IPS DF 6.9 (cell line): ENCODE data around the gene IPO4.

Experiments
- DNase-seq: peaks from one replicate; pipeline ENCODE4 v3.0.0-alpha.2; 2013; ENCODE audit warnings: low read depth, low spot score
- H3K27ac ChIP-seq: one replicate; pipeline ENCODE4 v1.5.1; 2013; ENCODE audit warnings: low read length, control low read depth
- H3K27me3 ChIP-seq: 2 replicates; pipeline ENCODE4 v1.6.1; 2013; ENCODE audit warnings: mild to moderate bottlenecking, low read length; ENCODE audit not compliant: control insufficient read depth, insufficient read depth
- H3K36me3 ChIP-seq: 2 replicates; pipeline ENCODE4 v1.6.1; 2013; ENCODE audit warnings: low read length; ENCODE audit not compliant: control insufficient read depth, insufficient read depth
- H3K4me1 ChIP-seq: 2 replicates; pipeline ENCODE4 v1.6.1; 2013; ENCODE audit warnings: low read length; ENCODE audit not compliant: control insufficient read depth, insufficient read depth
- H3K4me3 ChIP-seq: 2 replicates; pipeline ENCODE4 v1.5.1; 2013; ENCODE audit warnings: mild to moderate bottlenecking, low read length
- H3K9me3 ChIP-seq: 2 replicates; pipeline ENCODE4 v1.6.1; 2013; ENCODE audit warnings: low read length, inconsistent platforms; ENCODE audit not compliant: control insufficient read depth, insufficient read depth
- WGBS: extraction: QIAGEN DNeasy Blood & Tissue Kit; methylation state at CpG from one replicate; pipeline ENCODE4 v1.1.7; 2013; ENCODE audit warnings: mixed read lengths, missing lambda C conversion rate; ENCODE audit not compliant: insufficient read length, insufficient coverage; 5-methylcytosine and 5-hydroxymethylcytosine counted together

Gene IPO4

GRCh38 chr14:24192933-24193332 lies 4.3 kb upstream of the IPO4 start:
- Histone ChIP-seq H3K4me1 (no peaks in the 10 kb centered on the region), H3K9me3 (no peaks in the 10 kb centered on the region), H3K27ac (no peak overlapping the region), H3K4me3 (no peak overlapping the region), H3K27me3 (no peaks in the 10 kb centered on the region), H3K36me3 (no peaks in the 10 kb centered on the region)
- DNase-seq, result no peak
- WGBS, result no CpG with 5 or more reads among the region's 15 CpGs

DNA sequence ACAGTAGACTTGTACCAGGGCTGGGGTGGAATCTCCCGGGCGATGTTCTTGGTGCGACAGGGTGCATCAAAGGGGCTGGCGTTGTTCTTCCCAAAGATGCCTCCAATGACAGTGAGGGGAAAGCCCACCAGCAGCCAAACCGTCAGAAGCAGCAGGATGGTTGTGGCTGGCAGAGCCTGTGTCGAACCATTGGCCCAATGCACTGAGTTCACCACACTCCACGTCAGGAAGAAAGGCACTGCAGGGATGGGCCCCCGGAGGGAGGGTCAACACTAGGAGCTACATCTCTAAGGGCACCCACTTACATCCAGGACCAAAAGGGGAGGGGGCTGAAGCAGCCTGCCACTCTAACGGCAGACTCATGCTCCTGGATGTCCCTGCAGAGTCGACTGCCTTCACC lies 1.8 kb upstream of the IPO4 start:
- Histone ChIP-seq H3K4me3 (no peak overlapping the region), H3K4me1 (no peaks in the 10 kb centered on the region), H3K9me3 (no peaks in the 10 kb centered on the region), H3K27me3 (no peaks in the 10 kb centered on the region), H3K27ac (no peak overlapping the region), H3K36me3 (peaks cover 8% of the 10 kb centered on the region)
- no CpG with 5 or more reads among the region's 10 CpGs for WGBS
- DNase-seq, result no peak

- peaks cover 17% of the 10 kb centered on the region for H3K36me3 ChIP-seq
- no peak for DNase-seq
- no peaks in the 10 kb centered on the region for H3K4me1 ChIP-seq
- H3K27ac ChIP-seq, result no peak overlapping the region
- no peaks in the 10 kb centered on the region for H3K27me3 ChIP-seq
- WGBS, result no CpG with 5 or more reads among the region's 9 CpGs
- no peaks in the 10 kb centered on the region for H3K9me3 ChIP-seq
- no peak overlapping the region for H3K4me3 ChIP-seq
These were observed 844 bp upstream of the IPO4 start for GRCh38 chr14:24189460-24189859.

GRCh38 chr14:24189059-24189375 lies 401 bp upstream of the IPO4 start:
- no peak overlapping the region for H3K27ac ChIP-seq
- no CpG with 5 or more reads among the region's 3 CpGs for WGBS
- no peak for DNase-seq
- no peaks in the 10 kb centered on the region for H3K4me1 ChIP-seq
- no peaks in the 10 kb centered on the region for H3K9me3 ChIP-seq
- H3K4me3 ChIP-seq, result no peak overlapping the region
- peaks cover 21% of the 10 kb centered on the region for H3K36me3 ChIP-seq
- no peaks in the 10 kb centered on the region for H3K27me3 ChIP-seq

GRCh38 chr14:24187539-24187915 lies 1.1 kb downstream of the IPO4 start:
- no peaks in the 10 kb centered on the region for H3K9me3 ChIP-seq
- no peak overlapping the region for H3K27ac ChIP-seq
- H3K27me3 ChIP-seq, result no peaks in the 10 kb centered on the region
- H3K4me3 ChIP-seq, result no peak overlapping the region
- no CpG with 5 or more reads among the region's 2 CpGs for whole genome bisulfite sequencing
- no peak for DNase-seq
- H3K36me3 ChIP-seq, result peaks cover 29% of the 10 kb centered on the region
- no peaks in the 10 kb centered on the region for H3K4me1 ChIP-seq

- H3K27ac ChIP-seq, result no peak overlapping the region
- no peak for DNase-seq
- no peaks in the 10 kb centered on the region for H3K4me1 ChIP-seq
- no peaks in the 10 kb centered on the region for H3K27me3 ChIP-seq
- H3K4me3 ChIP-seq, result no peak overlapping the region
- no CpG with 5 or more reads among the region's 10 CpGs for WGBS
- H3K36me3 ChIP-seq, result peaks cover 34% of the 10 kb centered on the region
- H3K9me3 ChIP-seq, result no peaks in the 10 kb centered on the region
These were observed 1.6 kb downstream of the IPO4 start for GRCh38 chr14:24186831-24187538.

GRCh38 chr14:24185741-24186140 lies 2.9 kb downstream of the IPO4 start:
- WGBS, result no CpG with 5 or more reads among the region's 11 CpGs
- DNase-seq, result no peak
- Histone ChIP-seq H3K4me1 (no peaks in the 10 kb centered on the region), H3K9me3 (no peaks in the 10 kb centered on the region), H3K27me3 (no peaks in the 10 kb centered on the region), H3K36me3 (peaks cover 44% of the 10 kb centered on the region), H3K4me3 (no peak overlapping the region), H3K27ac (no peak overlapping the region)

- no peak for DNase-seq
- Histone ChIP-seq H3K36me3 (peaks cover 51% of the 10 kb centered on the region), H3K4me1 (no peaks in the 10 kb centered on the region), H3K4me3 (no peak overlapping the region), H3K27me3 (no peaks in the 10 kb centered on the region), H3K27ac (no peak overlapping the region), H3K9me3 (no peaks in the 10 kb centered on the region)
- no CpG with 5 or more reads among the region's 7 CpGs for WGBS
These were observed 3.6 kb downstream of the IPO4 start for GRCh38 chr14:24185026-24185425.

GRCh38 chr14:24184104-24184970 lies 4.3 kb downstream of the IPO4 start:
- peaks cover 58% of the 10 kb centered on the region for H3K36me3 ChIP-seq
- no CpG with 5 or more reads among the region's 19 CpGs for WGBS
- H3K4me1 ChIP-seq, result no peaks in the 10 kb centered on the region

GRCh38 chr14:24183014-24183481 lies 5.6 kb downstream of the IPO4 start:
- H3K36me3 ChIP-seq, result peaks cover 64% of the 10 kb centered on the region
- H3K4me1 ChIP-seq, result no peaks in the 10 kb centered on the region
- H3K27me3 ChIP-seq, result no peaks in the 10 kb centered on the region
- H3K9me3 ChIP-seq, result no peaks in the 10 kb centered on the region
- H3K27ac ChIP-seq, result no peak overlapping the region
- DNase-seq, result no peak
- no peak overlapping the region for H3K4me3 ChIP-seq
- no CpG with 5 or more reads among the region's 15 CpGs for WGBS

More at GRCh38 chr14:24184104-24184970, 4.3 kb downstream of the IPO4 start:
- Histone ChIP-seq H3K27me3 (no peaks in the 10 kb centered on the region), H3K27ac (no peak overlapping the region), H3K9me3 (no peaks in the 10 kb centered on the region), H3K4me3 (no peak overlapping the region)
- DNase-seq, result no peak
